Measurements from ENCODE around the gene KRT73. TPM values are rescaled to one million over a fixed set of nuclear protein-coding genes. Genes with fewer than 3 reads are reported as not detected.

The KRT73 gene
- total RNA-seq, 2 donors from 2014 or later: not detected

GRCh38 chr12:52655251-52655650 is 36.9 kb upstream of the KRT73 start:
- Mint-ChIP-seq H3K27ac (no peak overlapping the region), H3K4me1 (no peaks in the 10 kb centered on the region), H3K9me3 (no peaks in the 10 kb centered on the region), H3K4me3 (no peak overlapping the region), H3K36me3 (ENCODE audit: low read depth) (no peaks in the 10 kb centered on the region), H3K27me3 (ENCODE audit: insufficient read depth) (peaks cover 17% of the 10 kb centered on the region)
- 80 to 81% methylated on average over 1 to 6 of the region's 6 CpGs for WGBS, 2 experiments (ENCODE audit: insufficient coverage in 1 of 2, insufficient read length in 1 of 2)
- Histone ChIP-seq H3K9me3 (ENCODE audit: control insufficient read depth, low read length) (peaks cover 7% of the 10 kb centered on the region), H3K36me3 (ENCODE audit: control insufficient read depth, insufficient read depth, low read length) (no peaks in the 10 kb centered on the region), H3K4me1 (ENCODE audit: control insufficient read depth, insufficient read depth, low read length) (no peaks in the 10 kb centered on the region), H3K9ac (ENCODE audit: extremely low read depth, low read length, poor library complexity, severe bottlenecking) (no peak overlapping the region), H3K4me3 (ENCODE audit: low read length) (no peak overlapping the region), H3K27me3 (ENCODE audit: control insufficient read depth, insufficient read depth, low read length, poor library complexity, severe bottlenecking) (peaks cover 8% of the 10 kb centered on the region), H3K27ac (ENCODE audit: low read depth, low read length) (no peak overlapping the region)
- no peak for TF ChIP-seq CTCF (conservative IDR thresholded peaks at IDR 0.05)
- peak; percentile 46 for DNase-seq

- H3K4me3 ChIP-seq (ENCODE audit: low read length): no peak within 1 kb of the TSS
- no peak within 1 kb of the TSS for H3K9ac ChIP-seq (ENCODE audit: extremely low read depth, low read length, poor library complexity, severe bottlenecking)
- Mint-ChIP-seq H3K27ac (no peak within 1 kb of the TSS), H3K4me1 (no peaks in the 10 kb centered on the region), H3K27me3 (ENCODE audit: insufficient read depth) (peaks cover 9% of the 10 kb centered on the region), H3K36me3 (ENCODE audit: low read depth) (no peaks in the 10 kb centered on the region), H3K9me3 (no peaks in the 10 kb centered on the region), H3K4me3 (no peak within 1 kb of the TSS)
- H3K27me3 ChIP-seq (ENCODE audit: control insufficient read depth, insufficient read depth, low read length, poor library complexity, severe bottlenecking): peaks cover 16% of the 10 kb centered on the region
- no peaks in the 10 kb centered on the region for H3K4me1 ChIP-seq (ENCODE audit: control insufficient read depth, insufficient read depth, low read length)
- DNase-seq: peak; percentile 28
- H3K36me3 ChIP-seq (ENCODE audit: control insufficient read depth, insufficient read depth, low read length): no peaks in the 10 kb centered on the region
- TF ChIP-seq CTCF (conservative IDR thresholded peaks at IDR 0.05): no peak
- peaks cover 7% of the 10 kb centered on the region for H3K9me3 ChIP-seq (ENCODE audit: control insufficient read depth, low read length)
- WGBS, 2 experiments (ENCODE audit: insufficient coverage in 1 of 2, insufficient read length in 1 of 2): 93 to 94% methylated on average over 11 to 16 of the region's 16 CpGs
- no peak within 1 kb of the TSS for H3K27ac ChIP-seq (ENCODE audit: low read depth, low read length)
Measured at GRCh38 chr12:52651726-52652261, 33.4 kb upstream of the KRT73 start, which contains the start of gene KRT2. Gene KRT2, minus strand, starts transcription at chr12:52652211. Its CDS starts 69 bp downstream, at chr12:52652142.

- Histone ChIP-seq H3K27me3 (ENCODE audit: control insufficient read depth, insufficient read depth, low read length, poor library complexity, severe bottlenecking) (peaks cover 16% of the 10 kb centered on the region), H3K4me1 (ENCODE audit: control insufficient read depth, insufficient read depth, low read length) (no peaks in the 10 kb centered on the region), H3K36me3 (ENCODE audit: control insufficient read depth, insufficient read depth, low read length) (no peaks in the 10 kb centered on the region), H3K9ac (ENCODE audit: extremely low read depth, low read length, poor library complexity, severe bottlenecking) (no peak overlapping the region), H3K9me3 (ENCODE audit: control insufficient read depth, low read length) (peaks cover 7% of the 10 kb centered on the region), H3K4me3 (ENCODE audit: low read length) (no peak overlapping the region), H3K27ac (ENCODE audit: low read depth, low read length) (no peak overlapping the region)
- H3K4me1 Mint-ChIP-seq: no peaks in the 10 kb centered on the region
- H3K27ac Mint-ChIP-seq: no peak overlapping the region
- DNase-seq: peak; percentile 44
- no peaks in the 10 kb centered on the region for H3K36me3 Mint-ChIP-seq (ENCODE audit: low read depth)
- TF ChIP-seq CTCF (conservative IDR thresholded peaks at IDR 0.05): no peak
- H3K9me3 Mint-ChIP-seq: no peaks in the 10 kb centered on the region
- H3K4me3 Mint-ChIP-seq: no peak overlapping the region
- 92% methylated on average over 10 to 12 of the region's 12 CpGs for WGBS, 2 experiments (ENCODE audit: insufficient coverage in 1 of 2, insufficient read length in 1 of 2)
- H3K27me3 Mint-ChIP-seq (ENCODE audit: insufficient read depth): peaks cover 17% of the 10 kb centered on the region
Measured at GRCh38 chr12:52650520-52651081, 32.2 kb upstream of the KRT73 start.

Data from endodermal cell (in vitro differentiated cells).